22Rv1 (cell line): ENCODE results near the gene UBASH3A.

ENCODE experiments used
- ZFX ChIP-seq: fragments of 450-650 bp; IDR thresholded peaks from 2 replicates; pipeline ENCODE4 v1.6.1; 2017; ENCODE audit warnings: antibody characterized with exemption, borderline replicate concordance
- TF ChIP-seq, protein P1 (sequence below): fragments of 450-650 bp; IDR thresholded peaks from 2 replicates; pipeline ENCODE4 v1.5.1; 2017; ENCODE audit warnings: mild to moderate bottlenecking

DNA sequence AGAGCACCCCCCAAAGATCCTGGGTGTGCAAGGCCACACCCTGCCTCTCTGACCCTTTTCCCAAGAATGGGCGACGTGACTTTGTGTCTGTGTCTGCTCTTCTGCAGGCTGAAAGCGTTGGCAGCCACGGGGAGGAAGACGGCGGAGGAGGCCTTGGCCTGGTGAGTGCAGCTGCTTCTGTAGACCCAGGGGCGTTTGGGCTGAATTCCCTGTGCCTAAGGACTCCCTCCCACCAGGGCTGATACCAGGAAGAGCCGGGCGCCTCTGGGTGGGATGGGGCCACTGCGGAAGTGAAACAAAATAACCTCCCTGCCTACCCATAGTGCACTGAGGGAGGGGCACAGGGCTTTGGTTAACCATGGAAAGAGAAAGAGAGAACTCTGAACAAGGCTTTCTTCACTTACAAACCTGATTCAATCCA is 2.5 kb downstream of the UBASH3A start:
- TF ChIP-seq, protein P1, sequence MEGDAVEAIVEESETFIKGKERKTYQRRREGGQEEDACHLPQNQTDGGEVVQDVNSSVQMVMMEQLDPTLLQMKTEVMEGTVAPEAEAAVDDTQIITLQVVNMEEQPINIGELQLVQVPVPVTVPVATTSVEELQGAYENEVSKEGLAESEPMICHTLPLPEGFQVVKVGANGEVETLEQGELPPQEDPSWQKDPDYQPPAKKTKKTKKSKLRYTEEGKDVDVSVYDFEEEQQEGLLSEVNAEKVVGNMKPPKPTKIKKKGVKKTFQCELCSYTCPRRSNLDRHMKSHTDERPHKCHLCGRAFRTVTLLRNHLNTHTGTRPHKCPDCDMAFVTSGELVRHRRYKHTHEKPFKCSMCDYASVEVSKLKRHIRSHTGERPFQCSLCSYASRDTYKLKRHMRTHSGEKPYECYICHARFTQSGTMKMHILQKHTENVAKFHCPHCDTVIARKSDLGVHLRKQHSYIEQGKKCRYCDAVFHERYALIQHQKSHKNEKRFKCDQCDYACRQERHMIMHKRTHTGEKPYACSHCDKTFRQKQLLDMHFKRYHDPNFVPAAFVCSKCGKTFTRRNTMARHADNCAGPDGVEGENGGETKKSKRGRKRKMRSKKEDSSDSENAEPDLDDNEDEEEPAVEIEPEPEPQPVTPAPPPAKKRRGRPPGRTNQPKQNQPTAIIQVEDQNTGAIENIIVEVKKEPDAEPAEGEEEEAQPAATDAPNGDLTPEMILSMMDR = no peak
- no peak for TF ChIP-seq ZFX
